Right renal cortex interstitium (tissue), 3 donors: Measurements from ENCODE around the gene CATSPERE. TPM values are rescaled to one million over a fixed set of nuclear protein-coding genes. Genes with fewer than 3 reads are reported as not detected.
A peak's percentile ranks its signal among the peaks of the same experiment; 100 is the strongest.
"Not testable (repeated sequence)": the region's sequence is repeated elsewhere in the genome, so short reads cannot be mapped to it uniquely, and the experiment has no call there.

Experiments used
- DNase-seq, 3 donors: peaks; one replicate each; pipeline ENCODE4 v3.0.0-alpha.2; 2013; ENCODE audit warnings: low read depth in 3 of 3, low spot score in 2 of 3
- polyA plus RNA-seq, 3 donors: library from polyadenylated mRNA; unstranded; fragments of 120-200 nt; gene quantifications; one replicate each; pipeline ENCODE4 v1.2.1, GENCODE V29; 2013; ENCODE audit not compliant: insufficient read length in 3 of 3

CATSPERE gene
- polyA plus RNA-seq, 3 donors = 1.9 to 2.8 (median 2.6) TPM

DNA sequence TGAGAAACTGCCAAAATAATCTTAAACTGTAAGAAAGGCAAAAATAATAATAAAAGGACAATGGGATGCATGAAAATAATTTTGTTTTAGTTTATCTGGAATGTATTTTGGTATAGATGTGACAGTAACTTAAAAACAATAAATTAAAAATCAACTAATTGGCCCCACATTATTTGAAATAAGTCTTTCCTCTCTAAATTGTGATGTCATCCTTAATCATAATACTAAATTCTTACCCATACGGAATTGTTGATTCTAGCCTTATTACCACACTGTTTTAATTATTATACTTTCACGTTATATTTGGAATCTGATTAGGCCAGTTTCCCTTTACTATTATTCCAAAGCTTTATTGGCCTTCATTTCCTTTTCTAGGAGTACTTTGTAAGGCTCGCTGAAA, 199.5 kb downstream of the CATSPERE start:
- DNase-seq = no peak

- not testable (repeated sequence) for DNase-seq
These were observed 200.7 kb downstream of the CATSPERE start for GRCh38 chr1:244661569-244662312.

GRCh38 chr1:244662599-244662998, 201.5 kb downstream of the CATSPERE start:
- DNase-seq = peak in 1 of 3 donors; percentile 7

DNA sequence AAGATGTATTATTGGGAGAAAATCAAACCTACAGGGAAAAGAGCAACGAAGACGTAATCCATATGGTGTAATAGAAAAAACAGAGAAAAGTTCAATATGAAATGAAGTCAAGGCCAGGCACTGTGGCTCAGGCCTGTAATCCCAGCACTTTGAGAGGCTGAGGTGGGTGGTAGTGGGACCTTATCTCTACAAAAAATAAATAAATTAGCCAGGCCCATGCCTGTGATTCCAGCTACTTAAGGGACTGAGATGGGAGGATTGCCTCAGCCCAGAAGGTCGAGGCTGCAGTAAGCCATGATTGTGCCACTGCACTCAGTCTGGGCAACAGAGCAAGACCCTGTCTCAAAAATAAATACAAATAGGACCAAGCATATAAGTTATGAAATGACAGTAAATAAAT, 203.3 kb downstream of the CATSPERE start:
- DNase-seq = no peak

DNA sequence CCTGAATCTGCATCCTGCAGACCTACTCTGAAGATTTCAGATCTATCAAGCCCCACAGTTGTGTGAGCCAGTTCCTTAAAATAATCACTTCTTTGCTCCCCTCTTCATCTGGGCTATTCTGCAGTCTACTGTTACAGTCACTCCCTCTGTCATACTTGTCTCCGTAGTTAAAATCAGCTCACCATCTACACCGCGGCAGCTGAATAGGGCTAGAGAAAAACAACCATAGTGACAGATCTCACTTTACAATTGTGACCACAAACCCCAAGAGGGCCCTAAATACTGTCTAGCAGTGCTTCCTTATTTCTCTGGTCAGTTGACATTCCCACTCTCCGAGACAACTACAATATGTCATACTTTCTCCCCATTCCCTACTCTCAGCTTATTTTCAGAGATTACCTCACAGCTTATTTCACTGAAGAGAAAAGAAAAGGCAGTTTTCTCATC, 204.7 kb downstream of the CATSPERE start:
- peak in 1 of 3 donors; percentile 33 for DNase-seq

GRCh38 chr1:244666672-244667418, 205.8 kb downstream of the CATSPERE start:
- DNase-seq = not testable (repeated sequence)

DNA sequence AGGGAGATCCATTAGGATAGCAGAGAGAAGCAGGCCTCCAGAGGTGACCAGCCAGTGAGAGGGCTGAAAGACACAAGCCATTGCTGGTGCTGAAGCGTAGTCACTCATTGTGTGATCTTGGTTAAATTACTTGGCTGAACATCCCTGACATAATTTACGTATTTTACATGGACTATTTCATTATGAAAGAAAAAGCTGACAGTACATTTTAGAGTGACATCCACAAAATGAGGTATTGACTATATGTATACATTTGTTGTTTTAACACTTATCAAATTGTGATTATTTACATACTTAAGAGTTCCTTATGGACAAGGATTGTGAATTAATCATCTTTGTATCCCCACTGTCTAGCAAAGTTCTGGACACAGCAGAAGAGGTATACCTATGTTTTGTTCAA, 206.7 kb downstream of the CATSPERE start:
- no peak for DNase-seq

DNA sequence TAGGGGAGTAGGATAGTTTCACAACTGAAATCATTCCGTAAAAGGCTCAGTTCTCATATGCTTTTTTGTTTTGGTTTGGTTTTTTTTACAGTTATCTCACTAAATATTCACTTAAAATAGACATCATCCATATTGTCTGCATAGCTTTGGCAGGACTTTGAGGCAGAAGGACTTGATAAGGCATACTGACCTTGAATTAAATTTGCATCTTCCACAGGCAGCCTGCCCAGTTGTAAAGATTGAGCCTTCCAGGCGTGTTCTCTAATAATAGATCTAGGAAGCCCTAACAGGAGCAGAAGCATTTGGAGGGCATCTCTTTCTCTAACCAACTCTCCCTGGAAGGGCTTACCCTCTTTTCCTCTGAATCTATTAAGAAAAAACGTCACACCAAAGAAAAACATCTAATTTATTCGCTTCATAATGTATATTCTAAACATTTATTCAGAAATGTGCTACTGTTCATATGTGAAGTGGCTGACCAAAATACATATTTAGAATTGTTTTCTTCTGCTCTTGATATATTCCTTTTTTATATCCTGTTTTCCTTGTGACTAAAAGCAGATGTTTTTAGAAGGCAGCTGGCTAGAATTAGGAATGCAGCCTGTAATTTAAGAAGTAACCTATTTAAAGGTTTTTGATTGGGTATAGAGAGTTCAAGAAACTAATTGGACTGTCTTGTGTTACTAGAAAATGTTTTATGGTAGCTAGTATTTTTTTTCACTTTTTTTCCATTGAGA, 212.0 kb downstream of the CATSPERE start:
- DNase-seq = peak in 2 of 3 donors; percentile 35 to 56

DNA sequence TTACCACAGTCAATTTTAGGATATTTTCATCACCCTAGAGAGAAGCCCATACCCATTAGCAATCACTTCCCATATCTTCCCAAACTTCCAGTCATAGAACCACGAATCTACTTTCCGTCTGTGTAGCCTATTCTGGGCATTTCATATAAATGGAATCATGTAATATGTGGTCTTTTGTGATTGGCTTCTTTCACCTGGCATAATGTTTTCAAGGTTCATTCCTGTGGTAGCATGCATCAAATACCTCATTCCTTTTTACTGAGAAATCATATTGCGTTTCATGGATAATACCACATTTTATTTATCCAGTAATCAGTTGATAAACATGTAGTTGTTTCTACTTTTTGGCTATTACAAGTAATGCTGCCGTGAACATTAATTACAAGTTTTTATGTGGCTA, 213.4 kb downstream of the CATSPERE start:
- no peak for DNase-seq

DNA sequence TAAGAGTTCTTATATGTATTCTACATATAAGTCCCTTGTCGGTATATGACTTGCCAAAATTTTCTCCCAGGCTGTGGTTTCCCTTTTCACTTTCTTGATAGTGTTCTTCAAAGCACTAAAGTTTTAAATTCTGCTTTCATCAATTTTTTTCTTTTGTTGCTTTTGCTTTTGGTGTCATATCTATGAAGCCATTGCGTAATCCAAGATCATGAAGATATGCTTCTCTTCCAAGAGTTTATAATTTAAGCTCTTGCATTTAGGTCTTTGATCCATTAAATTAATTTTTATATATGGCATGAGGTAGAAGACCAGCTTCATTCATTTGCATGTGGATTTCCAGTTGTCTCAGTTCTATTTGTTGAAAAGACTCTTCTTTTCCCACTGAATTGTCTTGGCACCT, 214.1 kb downstream of the CATSPERE start:
- DNase-seq = no peak

- DNase-seq = no peak
These were observed 217.6 kb downstream of the CATSPERE start for GRCh38 chr1:244678697-244679096.

- DNase-seq = no peak
These were observed 219.6 kb downstream of the CATSPERE start for GRCh38 chr1:244680667-244681066.

- DNase-seq = not testable (repeated sequence)
These were observed 221.0 kb downstream of the CATSPERE start for GRCh38 chr1:244682087-244682486.

Other genes starting within 250 kb of the CATSPERE start
- gene ADSS2, start 9.4 kb upstream of the CATSPERE start, polyA plus RNA-seq = 10 to 100 TPM; 61.0 to 64.6 (median 63.3) TPM
- gene DESI2, start 191.9 kb downstream of the CATSPERE start, polyA plus RNA-seq = 10 to 100 TPM; 47.0 to 53.7 (median 47.4) TPM